HG03064 (cell line): ENCODE data around the gene PCYOX1L.
"Not testable (repeated sequence)": the region's sequence is repeated elsewhere in the genome, so short reads cannot be mapped to it uniquely, and the experiment has no call there.

Experiments
- ATAC-seq: cut with Tn5 transposase; IDR thresholded peaks from one replicate; pipeline ENCODE4 v1.9.1; 2021; ENCODE audit warnings: low read depth; ENCODE audit not compliant: unreplicated experiment

Gene PCYOX1L

DNA sequence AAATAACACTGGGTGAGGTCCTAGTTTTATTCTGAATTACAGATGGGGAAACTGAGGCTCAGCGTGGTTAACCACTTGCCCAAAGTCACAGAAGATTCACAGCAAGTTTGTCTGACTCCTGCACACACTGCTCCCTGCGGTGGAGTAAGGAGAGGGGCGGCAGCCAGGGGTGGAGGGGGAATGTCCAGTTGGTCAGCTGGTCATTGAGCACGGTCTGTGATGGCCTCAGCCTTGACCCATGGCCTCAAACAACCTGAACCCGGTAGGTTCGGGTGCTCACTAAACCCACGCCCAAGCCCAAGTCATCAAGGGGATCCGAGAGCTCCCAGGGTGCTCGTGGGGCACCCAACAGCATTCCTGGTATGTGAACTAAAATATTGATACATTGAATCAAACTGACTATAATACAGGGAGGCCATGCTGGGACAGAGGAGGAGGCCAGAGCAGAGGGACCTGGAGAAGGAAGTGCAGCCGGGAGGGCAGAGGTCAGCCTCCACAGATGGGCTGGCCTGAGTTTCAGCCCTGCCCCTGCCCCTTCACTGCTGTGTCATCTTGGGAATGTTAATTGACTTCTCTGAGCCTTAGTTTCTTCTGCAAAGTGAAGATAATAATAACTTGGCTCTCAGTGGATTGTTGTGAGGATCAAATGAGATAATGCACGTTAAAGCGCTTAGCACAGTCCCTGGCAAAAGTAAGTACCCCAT lies 24.8 kb downstream of the PCYOX1L start:
- no peak for ATAC-seq

DNA sequence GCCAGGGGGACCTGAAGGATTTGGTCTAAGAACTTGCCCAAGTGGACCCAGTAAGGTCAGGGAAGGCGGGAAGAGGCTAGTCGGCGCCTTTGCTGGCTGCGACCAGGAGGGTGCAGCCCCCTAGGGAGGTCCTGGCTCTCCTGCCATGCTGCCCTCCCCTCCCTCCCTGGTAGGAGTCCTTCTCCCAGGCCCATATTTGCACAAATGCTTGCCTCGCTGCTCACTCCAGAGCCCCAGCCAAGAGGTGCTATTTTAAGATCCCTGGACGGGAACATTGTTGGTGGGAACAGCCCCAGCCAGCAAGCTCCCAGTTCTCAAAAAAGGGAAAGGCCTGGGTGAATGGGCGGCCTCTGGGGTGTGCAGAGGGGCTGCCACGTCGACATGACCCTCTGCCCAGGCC lies 25.6 kb downstream of the PCYOX1L start:
- no peak for ATAC-seq

DNA sequence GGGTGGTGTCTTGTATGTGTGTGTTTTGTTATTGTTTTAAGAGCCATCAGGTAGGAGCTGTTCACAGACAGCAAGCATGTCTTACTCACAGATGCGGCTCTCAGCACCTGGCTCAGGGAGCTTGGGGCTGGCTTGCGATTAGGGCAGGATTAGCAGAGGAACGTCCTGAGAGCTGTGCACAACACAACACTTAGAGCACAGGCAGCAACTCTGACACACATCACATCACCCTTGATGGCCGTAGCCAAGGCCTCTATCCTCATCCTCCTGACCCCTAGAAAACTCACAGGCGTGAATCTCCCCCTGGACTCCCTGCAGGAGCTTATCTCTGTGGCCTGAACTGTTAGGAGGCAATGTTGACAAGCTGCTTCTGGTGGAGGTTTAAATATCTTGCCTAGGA lies 28.3 kb downstream of the PCYOX1L start:
- no peak for ATAC-seq

DNA sequence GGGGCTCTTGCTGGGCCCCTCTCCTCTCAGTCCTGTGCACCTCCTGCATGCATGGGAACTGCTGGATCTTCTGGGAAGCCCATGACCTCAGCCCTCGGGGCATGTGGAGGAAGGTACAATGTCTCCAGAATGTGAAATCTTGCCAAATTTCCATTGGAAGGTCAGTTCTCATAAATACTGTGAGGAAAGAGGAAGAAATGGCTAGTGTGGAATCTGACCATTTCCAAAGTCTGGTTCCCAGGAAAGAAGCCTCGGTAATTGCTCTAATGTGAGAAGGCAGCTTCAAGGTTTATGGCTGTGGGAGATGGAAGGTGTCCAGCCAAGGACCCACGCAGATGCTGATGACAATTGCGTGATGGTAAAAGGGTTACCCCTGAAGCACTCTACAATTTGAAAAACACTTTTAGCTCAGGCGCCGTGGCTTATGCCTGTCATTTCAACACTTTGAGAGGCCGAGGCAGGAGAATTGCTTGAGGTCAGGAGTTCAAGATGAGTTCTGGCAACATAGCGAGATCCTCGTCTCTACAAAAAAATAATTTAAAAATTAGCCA lies 29.3 kb downstream of the PCYOX1L start:
- no peak for ATAC-seq

DNA sequence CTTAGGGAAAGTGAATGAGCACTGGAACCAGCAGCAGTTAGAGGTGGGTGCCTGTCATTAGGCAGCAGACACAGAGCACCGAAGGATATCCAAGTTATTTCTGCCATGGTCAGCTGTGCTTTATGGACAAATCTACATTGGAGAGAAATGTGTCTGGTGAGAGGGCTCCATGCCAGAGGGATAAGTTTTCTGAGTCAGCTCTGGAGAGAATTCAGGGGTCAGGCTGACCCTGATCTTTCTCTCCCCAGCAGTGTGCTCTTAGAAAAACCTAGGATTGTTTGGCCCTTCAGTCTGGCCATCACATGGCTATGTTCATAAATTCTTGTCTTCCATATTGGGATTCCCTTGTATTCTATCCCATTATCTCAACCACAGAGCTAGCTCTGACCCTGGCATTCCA lies 30.1 kb downstream of the PCYOX1L start:
- ATAC-seq: no peak

- ATAC-seq: no peak
These were observed 30.8 kb downstream of the PCYOX1L start for GRCh38 chr5:149388498-149389190.

- ATAC-seq: no peak
These were observed 32.0 kb downstream of the PCYOX1L start for GRCh38 chr5:149389552-149390495.

- not testable (repeated sequence) for ATAC-seq
These were observed 33.2 kb downstream of the PCYOX1L start for GRCh38 chr5:149391076-149391475.

GRCh38 chr5:149391524-149391923 lies 33.7 kb downstream of the PCYOX1L start:
- ATAC-seq: no peak

GRCh38 chr5:149392718-149393117 lies 34.9 kb downstream of the PCYOX1L start:
- ATAC-seq: no peak

- ATAC-seq: not testable (repeated sequence)
These were observed 37.1 kb downstream of the PCYOX1L start for GRCh38 chr5:149394996-149395395.

- ATAC-seq: no peak
These were observed 39.7 kb downstream of the PCYOX1L start for GRCh38 chr5:149397530-149397929.

DNA sequence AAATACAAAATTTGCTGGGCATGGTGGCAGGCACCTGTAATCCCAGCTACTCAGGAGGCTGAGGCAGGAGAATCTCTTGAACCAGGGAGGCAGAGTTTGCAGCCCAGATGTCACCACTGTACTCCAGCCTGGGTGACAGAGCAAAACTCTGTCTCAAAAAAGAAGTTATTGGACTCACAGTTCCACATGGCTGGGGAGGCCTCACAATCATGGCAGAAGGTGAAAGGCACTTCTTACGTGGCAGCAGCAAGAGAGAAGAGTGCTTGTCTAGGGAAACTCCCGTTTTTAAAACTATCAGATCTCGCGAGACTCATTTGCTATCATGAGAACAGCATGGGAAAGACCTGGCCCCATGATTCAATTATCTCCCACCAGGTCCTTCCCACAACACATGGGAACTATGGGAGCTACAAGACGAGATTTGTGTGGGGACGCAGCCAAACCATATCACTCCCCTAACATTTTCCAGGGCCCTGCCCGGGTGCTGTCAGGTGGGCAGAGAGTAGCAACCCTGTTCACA lies 41.0 kb downstream of the PCYOX1L start:
- not testable (repeated sequence) for ATAC-seq

- no peak for ATAC-seq
These were observed 41.9 kb downstream of the PCYOX1L start for GRCh38 chr5:149399775-149400174.

DNA sequence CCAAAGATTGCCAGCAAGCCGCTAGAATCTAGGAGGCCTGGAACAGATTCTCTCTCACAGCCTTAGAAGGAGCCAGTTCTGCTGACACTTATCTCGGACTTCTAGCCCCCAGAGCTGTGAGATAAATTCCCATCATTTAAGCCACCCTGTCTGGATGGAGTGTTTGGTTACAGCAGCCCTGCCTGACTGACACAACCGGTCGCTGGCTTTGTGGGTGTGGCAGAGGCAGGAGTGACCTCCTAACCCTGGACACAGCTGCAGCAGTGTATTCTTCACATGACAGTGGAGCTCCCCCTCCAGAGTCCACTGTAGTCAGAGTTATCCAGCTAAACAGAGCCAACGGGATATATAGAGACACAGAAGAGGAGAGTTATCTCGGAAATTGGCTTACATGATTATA lies 42.5 kb downstream of the PCYOX1L start:
- ATAC-seq: no peak

DNA sequence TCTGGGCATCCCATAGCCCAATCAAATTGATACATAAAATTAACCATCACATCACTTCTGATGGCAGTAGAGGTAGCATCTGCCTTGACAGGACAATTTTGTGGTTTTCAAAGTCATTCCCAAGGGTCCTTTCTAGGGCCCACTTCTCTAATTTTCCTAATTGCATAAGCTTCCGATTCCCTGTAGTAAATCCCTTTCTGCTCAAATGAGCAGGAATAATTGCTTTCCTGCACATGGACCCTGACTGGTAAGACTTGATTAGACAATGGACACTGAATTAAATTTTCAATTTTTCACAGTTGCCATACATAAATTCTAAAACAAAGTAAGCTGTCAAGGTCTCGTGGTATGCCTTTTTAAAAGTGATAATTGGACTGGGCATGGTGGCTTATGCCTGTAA lies 43.2 kb downstream of the PCYOX1L start:
- no peak for ATAC-seq

GRCh38 chr5:149402291-149402690 lies 44.4 kb downstream of the PCYOX1L start:
- ATAC-seq: no peak

DNA sequence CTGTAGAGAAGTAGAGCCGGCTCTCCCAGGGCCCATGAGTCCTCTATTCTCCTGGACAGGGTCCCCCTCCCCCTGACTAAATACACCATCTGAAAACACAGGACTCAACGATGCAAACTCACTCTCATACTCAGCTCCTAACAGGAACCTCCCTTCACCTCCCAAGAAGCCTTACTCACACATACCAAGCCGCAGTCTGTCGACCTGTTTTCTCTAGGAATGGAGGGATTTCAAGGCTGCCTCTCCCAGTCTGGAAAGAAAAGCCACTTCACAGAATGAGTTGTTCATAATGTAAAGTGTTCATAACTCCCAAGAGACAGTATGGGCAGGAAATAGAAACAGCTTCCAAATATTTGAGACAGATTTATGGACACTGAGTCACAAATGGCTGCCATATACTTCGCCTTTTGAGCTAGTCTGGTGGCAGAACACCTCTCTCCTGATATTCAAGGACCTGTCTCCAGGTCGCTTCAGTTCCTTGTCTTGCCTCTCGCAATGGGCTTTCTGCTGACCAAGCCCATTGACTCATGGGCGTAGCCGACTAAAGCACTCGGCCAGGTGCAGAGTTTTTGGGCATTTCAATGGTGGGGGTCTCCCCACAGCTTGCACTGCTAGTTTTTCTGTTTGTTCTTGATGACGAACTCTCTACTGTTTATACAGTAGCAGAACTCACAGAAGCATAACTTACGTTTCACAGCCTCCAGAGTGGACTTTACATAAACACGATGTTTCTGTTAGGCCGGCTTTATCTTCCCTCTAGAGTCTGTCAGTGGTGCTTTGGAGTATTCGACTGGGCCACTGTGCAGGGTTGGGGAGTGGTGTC lies 46.3 kb downstream of the PCYOX1L start:
- ATAC-seq: no peak

- no peak for ATAC-seq
These were observed 47.1 kb downstream of the PCYOX1L start for GRCh38 chr5:149404746-149405549.
